HG02938 (cell line): ENCODE measurements around the gene RPS6KB2.

Source experiments
- ATAC-seq: cut with Tn5 transposase; IDR thresholded peaks from one replicate; pipeline ENCODE4 v1.9.1; 2021; ENCODE audit warnings: mild to moderate bottlenecking, moderate library complexity; ENCODE audit not compliant: unreplicated experiment

RPS6KB2 gene

GRCh38 chr11:67441098-67441563 is 12.8 kb downstream of the RPS6KB2 start:
- ATAC-seq = no peak

GRCh38 chr11:67441731-67442351 is 13.5 kb downstream of the RPS6KB2 start:
- ATAC-seq = no peak

GRCh38 chr11:67442504-67443404 is 14.5 kb downstream of the RPS6KB2 start:
- no peak for ATAC-seq

- ATAC-seq = no peak
These were observed 17.2 kb downstream of the RPS6KB2 start for GRCh38 chr11:67445515-67445914.

- ATAC-seq = no peak
These were observed 19.9 kb downstream of the RPS6KB2 start for GRCh38 chr11:67448220-67448609.

- no peak for ATAC-seq
These were observed 21.0 kb downstream of the RPS6KB2 start for GRCh38 chr11:67449116-67449844.

GRCh38 chr11:67450796-67451657 is 22.7 kb downstream of the RPS6KB2 start:
- no peak for ATAC-seq

- ATAC-seq = no peak
These were observed 23.3 kb downstream of the RPS6KB2 start for GRCh38 chr11:67451658-67451976.

- no peak for ATAC-seq
These were observed 24.1 kb downstream of the RPS6KB2 start, which contains the start of gene GPR152 for GRCh38 chr11:67452141-67452952. Gene GPR152, minus strand, starts transcription at chr11:67452729. Its CDS starts 5 bp downstream, at chr11:67452724.

- no peak for ATAC-seq
These were observed 25.8 kb downstream of the RPS6KB2 start for GRCh38 chr11:67453816-67454732.

GRCh38 chr11:67455054-67455453 is 26.8 kb downstream of the RPS6KB2 start, which contains the start of gene CABP4:
Gene CABP4, plus strand, starts transcription at chr11:67455354. Its CDS starts 70 bp downstream, at chr11:67455424.
- no peak for ATAC-seq

GRCh38 chr11:67456068-67456705 is 27.9 kb downstream of the RPS6KB2 start:
- ATAC-seq = no peak

GRCh38 chr11:67457453-67457852 is 29.2 kb downstream of the RPS6KB2 start:
- no peak for ATAC-seq

GRCh38 chr11:67458266-67458665 is 30.0 kb downstream of the RPS6KB2 start:
- ATAC-seq = no peak

- no peak for ATAC-seq
These were observed 34.9 kb downstream of the RPS6KB2 start for GRCh38 chr11:67463186-67463585.

- ATAC-seq = no peak
These were observed 35.6 kb downstream of the RPS6KB2 start for GRCh38 chr11:67463680-67464410.

GRCh38 chr11:67464411-67465188 is 36.3 kb downstream of the RPS6KB2 start:
- ATAC-seq = peak; percentile 54
